HepG2 (cell line): ENCODE measurements around the gene AOX1. TPM values are rescaled to one million over a fixed set of nuclear protein-coding genes. Genes with fewer than 3 reads are reported as not detected.

Experiments used
- AGO1 ChIP-seq: fragments of 200-400 bp; formaldehyde crosslinking; IDR thresholded peaks from 2 replicates; pipeline ENCODE4 v1.6.1; 2017; ENCODE audit warnings: mild to moderate bottlenecking, low read depth, low read length, moderate library complexity; ENCODE audit not compliant: poor library complexity, severe bottlenecking
- ASH2L ChIP-seq: fragments of 300-600, 200-600 bp; sonication (generic); IDR thresholded peaks from 2 replicates; pipeline ENCODE4 v1.7.0; 2017; ENCODE audit warnings: low read depth, mild to moderate bottlenecking, moderate library complexity, mixed read lengths, low read length; ENCODE audit not compliant: insufficient read length
- FOSL2 ChIP-seq: sonication (generic); formaldehyde crosslinking; IDR thresholded peaks from 2 replicates; pipeline ENCODE4 v1.4.0; 2020; ENCODE audit warnings: missing genetic modification reagents
- GZF1 ChIP-seq: sonication (generic); formaldehyde crosslinking; IDR thresholded peaks from 2 replicates; pipeline ENCODE4 v1.5.1; 2020; ENCODE audit warnings: mild to moderate bottlenecking, missing genetic modification reagents
- MTA3 ChIP-seq: sonication (generic); formaldehyde crosslinking; IDR thresholded peaks from 2 replicates; pipeline ENCODE4 v1.4.0; 2020; ENCODE audit warnings: missing genetic modification reagents
- MXD4 ChIP-seq: IDR thresholded peaks from 2 replicates; pipeline ENCODE4 v1.6.1; 2016; ENCODE audit warnings: mild to moderate bottlenecking, missing biosample characterization, missing genetic modification reagents
- MYC ChIP-seq: sonication (generic); formaldehyde crosslinking; IDR thresholded peaks from 2 replicates; pipeline ENCODE4 v1.9.0; 2021; ENCODE audit warnings: missing genetic modification reagents, borderline replicate concordance
- NCOA5 ChIP-seq: sonication (generic); formaldehyde crosslinking; IDR thresholded peaks from 2 replicates; pipeline ENCODE4 v1.4.0; 2020; ENCODE audit warnings: missing genetic modification reagents
- PITX1 ChIP-seq: sonication (generic); formaldehyde crosslinking; IDR thresholded peaks from 2 replicates; pipeline ENCODE4 v1.5.1; 2020; ENCODE audit warnings: mild to moderate bottlenecking, missing genetic modification reagents
- SOX5 ChIP-seq: IDR thresholded peaks from 2 replicates; pipeline ENCODE4 v1.6.1; 2016; ENCODE audit warnings: borderline replicate concordance
- YY1 ChIP-seq: IDR thresholded peaks from 2 replicates; pipeline ENCODE4 v1.6.1; 2011; ENCODE audit warnings: low read length, low read depth, moderate library complexity, mild to moderate bottlenecking; ENCODE audit not compliant: insufficient read depth, insufficient replicate concordance
- ZNF337 ChIP-seq: sonication (generic); formaldehyde crosslinking; IDR thresholded peaks from 2 replicates; pipeline ENCODE4 v1.5.1; 2020; ENCODE audit warnings: missing genetic modification reagents, low read depth, mild to moderate bottlenecking, borderline replicate concordance
- ZNF550 ChIP-seq: sonication (generic); formaldehyde crosslinking; IDR thresholded peaks from 2 replicates; pipeline ENCODE4 v1.4.0; 2020; ENCODE audit warnings: mild to moderate bottlenecking, missing genetic modification reagents, borderline replicate concordance
- ZNF775 ChIP-seq: sonication (generic); formaldehyde crosslinking; IDR thresholded peaks from 2 replicates; pipeline ENCODE4 v1.4.0; 2020; ENCODE audit warnings: missing genetic modification reagents, mild to moderate bottlenecking, moderate library complexity, borderline replicate concordance
- ZSCAN20 ChIP-seq: sonication (generic); formaldehyde crosslinking; IDR thresholded peaks from 2 replicates; pipeline ENCODE4 v1.4.0; 2020; ENCODE audit warnings: missing genetic modification reagents, mild to moderate bottlenecking, borderline replicate concordance
- polyA plus RNA-seq, 8 experiments: library from polyadenylated mRNA; depleted of rRNA in 3 of 8; stranded (reverse) in 7 of 8; unstranded in 1 of 8; fragments of >200 nt; fragmentation: Illumina TruSeq in 4 of 8; extraction: Trizol in 4 of 8; gene quantifications; 2 replicates each; pipeline versions ENCODE4 v1.2.1 to v1.2.3, GENCODE V29; 2011 to 2016; ENCODE audit warnings: low read depth in 4 of 8, missing spikeins in 1 of 8, mixed read lengths in 1 of 8; ENCODE audit not compliant: insufficient read depth in 1 of 8
- total RNA-seq, 5 experiments: library from RNA; depleted of rRNA; stranded (reverse); fragments of >200 nt; fragmentation: Illumina TruSeq; extraction: Trizol; gene quantifications; 2 replicates each; pipeline ENCODE4 v1.2.3, GENCODE V29; 2016; ENCODE audit warnings: low read depth in 1 of 5
- TF ChIP-seq, protein P1 (sequence below): sonication (generic); formaldehyde crosslinking; IDR thresholded peaks from 2 replicates; pipeline ENCODE4 v1.5.1; 2020; ENCODE audit warnings: missing genetic modification reagents, mild to moderate bottlenecking, borderline replicate concordance
- TF ChIP-seq, protein P2 (sequence below): sonication (generic); formaldehyde crosslinking; IDR thresholded peaks from 2 replicates; pipeline ENCODE4 v1.4.0; 2020; ENCODE audit warnings: missing genetic modification reagents; ENCODE audit errors: not compliant biosample characterization
- TF ChIP-seq, protein P3 (sequence below): sonication (generic); formaldehyde crosslinking; IDR thresholded peaks from 2 replicates; pipeline ENCODE4 v1.4.0; 2020; ENCODE audit warnings: missing genetic modification reagents, mild to moderate bottlenecking, borderline replicate concordance
- TF ChIP-seq, protein P4 (sequence below): sonication (generic); formaldehyde crosslinking; IDR thresholded peaks from 2 replicates; pipeline ENCODE4 v1.5.0; 2020; ENCODE audit warnings: mild to moderate bottlenecking, missing genetic modification reagents, borderline replicate concordance
- TF ChIP-seq, protein P5 (sequence below): sonication (generic); formaldehyde crosslinking; IDR thresholded peaks from 2 replicates; pipeline ENCODE4 v1.8.1; 2023; ENCODE audit warnings: mild to moderate bottlenecking, inconsistent platforms, moderate library complexity, missing genetic modification reagents, borderline replicate concordance

The AOX1 gene
- total and polyA plus RNA-seq, 2 of the 13 experiments (the other 11 are each of a cell fraction or from before 2014, with no cell fraction given) = 9.2 to 18.0 TPM

DNA sequence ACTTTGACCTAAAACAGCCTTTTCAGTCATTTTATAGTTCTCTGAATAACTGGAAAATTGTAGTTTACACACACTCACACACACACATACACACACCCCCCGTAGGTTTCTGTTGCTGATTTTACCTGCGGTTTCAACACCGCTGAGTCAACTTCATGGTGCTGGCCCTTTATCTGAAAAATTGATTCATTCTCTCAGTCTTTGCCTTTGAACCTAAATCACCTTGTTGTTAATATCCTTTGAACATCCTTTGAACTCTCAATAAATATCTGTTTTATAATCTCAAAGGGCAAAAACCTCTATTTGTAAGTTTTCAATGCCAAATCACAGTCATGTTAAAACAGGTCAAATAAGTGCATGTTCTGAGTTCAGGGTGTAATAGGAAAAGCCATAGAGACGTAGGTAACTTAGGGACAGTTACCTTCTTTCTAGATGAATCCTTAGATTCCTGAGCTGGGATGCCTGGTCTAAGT lies 116.9 kb downstream of the AOX1 start (continued):
- TF ChIP-seq GZF1 (CRISPR knock-in tag) (no peak), MTA3 (CRISPR knock-in tag) (no peak), MYC (CRISPR knock-in tag) (no peak), MXD4 (CRISPR knock-in tag) (peak; percentile 11; the same call in 1 of the 2 replicates), ZNF337 (no peak), ZNF550 (CRISPR knock-in tag) (no peak), FOSL2 (CRISPR knock-in tag) (peak; percentile 92), YY1 (no peak), PITX1 (CRISPR knock-in tag) (peak; percentile 93), NCOA5 (CRISPR knock-in tag) (no peak), ZNF775 (0 out of 2 replicates have a peak, but pooled peaks have one; percentile 48), AGO1 (no peak), ZSCAN20 (CRISPR knock-in tag) (no peak), ASH2L (peak; percentile 82), SOX5 (CRISPR knock-in tag) (peak; percentile 90)
- TF ChIP-seq, protein P1, sequence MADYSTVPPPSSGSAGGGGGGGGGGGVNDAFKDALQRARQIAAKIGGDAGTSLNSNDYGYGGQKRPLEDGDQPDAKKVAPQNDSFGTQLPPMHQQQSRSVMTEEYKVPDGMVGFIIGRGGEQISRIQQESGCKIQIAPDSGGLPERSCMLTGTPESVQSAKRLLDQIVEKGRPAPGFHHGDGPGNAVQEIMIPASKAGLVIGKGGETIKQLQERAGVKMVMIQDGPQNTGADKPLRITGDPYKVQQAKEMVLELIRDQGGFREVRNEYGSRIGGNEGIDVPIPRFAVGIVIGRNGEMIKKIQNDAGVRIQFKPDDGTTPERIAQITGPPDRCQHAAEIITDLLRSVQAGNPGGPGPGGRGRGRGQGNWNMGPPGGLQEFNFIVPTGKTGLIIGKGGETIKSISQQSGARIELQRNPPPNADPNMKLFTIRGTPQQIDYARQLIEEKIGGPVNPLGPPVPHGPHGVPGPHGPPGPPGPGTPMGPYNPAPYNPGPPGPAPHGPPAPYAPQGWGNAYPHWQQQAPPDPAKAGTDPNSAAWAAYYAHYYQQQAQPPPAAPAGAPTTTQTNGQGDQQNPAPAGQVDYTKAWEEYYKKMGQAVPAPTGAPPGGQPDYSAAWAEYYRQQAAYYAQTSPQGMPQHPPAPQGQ (CRISPR knock-in tag) = no peak
- TF ChIP-seq, protein P2, sequence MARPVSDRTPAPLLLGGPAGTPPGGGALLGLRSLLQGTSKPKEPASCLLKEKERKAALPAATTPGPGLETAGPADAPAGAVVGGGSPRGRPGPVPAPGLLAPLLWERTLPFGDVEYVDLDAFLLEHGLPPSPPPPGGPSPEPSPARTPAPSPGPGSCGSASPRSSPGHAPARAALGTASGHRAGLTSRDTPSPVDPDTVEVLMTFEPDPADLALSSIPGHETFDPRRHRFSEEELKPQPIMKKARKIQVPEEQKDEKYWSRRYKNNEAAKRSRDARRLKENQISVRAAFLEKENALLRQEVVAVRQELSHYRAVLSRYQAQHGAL (CRISPR knock-in tag) = no peak
- TF ChIP-seq, protein P3, sequence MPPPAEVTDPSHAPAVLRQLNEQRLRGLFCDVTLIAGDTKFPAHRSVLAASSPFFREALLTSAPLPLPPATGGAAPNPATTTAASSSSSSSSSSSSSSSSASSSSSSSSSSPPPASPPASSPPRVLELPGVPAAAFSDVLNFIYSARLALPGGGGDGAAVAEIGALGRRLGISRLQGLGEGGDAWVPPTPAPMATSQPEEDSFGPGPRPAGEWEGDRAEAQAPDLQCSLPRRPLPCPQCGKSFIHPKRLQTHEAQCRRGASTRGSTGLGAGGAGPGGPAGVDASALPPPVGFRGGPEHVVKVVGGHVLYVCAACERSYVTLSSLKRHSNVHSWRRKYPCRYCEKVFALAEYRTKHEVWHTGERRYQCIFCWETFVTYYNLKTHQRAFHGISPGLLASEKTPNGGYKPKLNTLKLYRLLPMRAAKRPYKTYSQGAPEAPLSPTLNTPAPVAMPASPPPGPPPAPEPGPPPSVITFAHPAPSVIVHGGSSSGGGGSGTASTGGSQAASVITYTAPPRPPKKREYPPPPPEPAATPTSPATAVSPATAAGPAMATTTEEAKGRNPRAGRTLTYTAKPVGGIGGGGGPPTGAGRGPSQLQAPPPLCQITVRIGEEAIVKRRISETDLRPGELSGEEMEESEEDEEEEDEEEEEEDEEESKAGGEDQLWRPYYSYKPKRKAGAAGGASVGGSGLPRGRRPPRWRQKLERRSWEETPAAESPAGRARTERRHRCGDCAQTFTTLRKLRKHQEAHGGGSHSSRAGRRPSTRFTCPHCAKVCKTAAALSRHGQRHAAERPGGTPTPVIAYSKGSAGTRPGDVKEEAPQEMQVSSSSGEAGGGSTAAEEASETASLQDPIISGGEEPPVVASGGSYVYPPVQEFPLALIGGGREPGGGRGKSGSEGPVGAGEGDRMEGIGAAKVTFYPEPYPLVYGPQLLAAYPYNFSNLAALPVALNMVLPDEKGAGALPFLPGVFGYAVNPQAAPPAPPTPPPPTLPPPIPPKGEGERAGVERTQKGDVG (CRISPR knock-in tag) = no peak
- TF ChIP-seq, protein P4, sequence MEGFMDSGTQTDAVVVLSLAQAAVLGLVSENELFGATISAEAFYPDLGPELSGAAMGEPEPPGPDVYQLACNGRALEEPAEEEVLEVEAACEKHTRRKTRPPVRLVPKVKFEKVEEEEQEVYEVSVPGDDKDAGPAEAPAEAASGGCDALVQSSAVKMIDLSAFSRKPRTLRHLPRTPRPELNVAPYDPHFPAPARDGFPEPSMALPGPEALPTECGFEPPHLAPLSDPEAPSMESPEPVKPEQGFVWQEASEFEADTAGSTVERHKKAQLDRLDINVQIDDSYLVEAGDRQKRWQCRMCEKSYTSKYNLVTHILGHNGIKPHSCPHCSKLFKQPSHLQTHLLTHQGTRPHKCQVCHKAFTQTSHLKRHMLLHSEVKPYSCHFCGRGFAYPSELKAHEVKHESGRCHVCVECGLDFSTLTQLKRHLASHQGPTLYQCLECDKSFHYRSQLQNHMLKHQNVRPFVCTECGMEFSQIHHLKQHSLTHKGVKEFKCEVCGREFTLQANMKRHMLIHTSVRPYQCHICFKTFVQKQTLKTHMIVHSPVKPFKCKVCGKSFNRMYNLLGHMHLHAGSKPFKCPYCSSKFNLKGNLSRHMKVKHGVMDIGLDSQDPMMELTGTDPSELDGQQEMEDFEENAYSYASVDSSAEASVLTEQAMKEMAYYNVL = no peak
- TF ChIP-seq, protein P5, sequence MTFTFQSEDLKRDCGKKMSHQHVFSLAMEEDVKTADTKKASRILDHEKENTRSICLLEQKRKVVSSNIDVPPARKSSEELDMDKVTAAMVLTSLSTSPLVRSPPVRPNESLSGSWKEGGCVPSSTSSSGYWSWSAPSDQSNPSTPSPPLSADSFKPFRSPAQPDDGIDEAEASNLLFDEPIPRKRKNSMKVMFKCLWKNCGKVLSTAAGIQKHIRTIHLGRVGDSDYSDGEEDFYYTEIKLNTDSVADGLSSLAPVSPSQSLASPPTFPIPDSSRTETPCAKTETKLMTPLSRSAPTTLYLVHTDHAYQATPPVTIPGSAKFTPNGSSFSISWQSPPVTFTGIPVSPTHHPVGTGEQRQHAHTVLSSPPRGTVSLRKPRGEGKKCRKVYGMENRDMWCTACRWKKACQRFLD (CRISPR knock-in tag) = no peak
